Activated gamma-delta T cell treated with anti-CD3 and anti-CD28 coated beads, Interleukin-2, amount 50 U/mL, for 16 hours (primary cell): ENCODE results near the gene CRYBG2.
A peak's percentile ranks its signal among the peaks of the same experiment; 100 is the strongest.

ENCODE experiments used
- DNase-seq: peaks from one replicate; pipeline ENCODE4 v3.0.0-alpha.2; 2020; ENCODE audit warnings: low read depth

Gene CRYBG2

DNA sequence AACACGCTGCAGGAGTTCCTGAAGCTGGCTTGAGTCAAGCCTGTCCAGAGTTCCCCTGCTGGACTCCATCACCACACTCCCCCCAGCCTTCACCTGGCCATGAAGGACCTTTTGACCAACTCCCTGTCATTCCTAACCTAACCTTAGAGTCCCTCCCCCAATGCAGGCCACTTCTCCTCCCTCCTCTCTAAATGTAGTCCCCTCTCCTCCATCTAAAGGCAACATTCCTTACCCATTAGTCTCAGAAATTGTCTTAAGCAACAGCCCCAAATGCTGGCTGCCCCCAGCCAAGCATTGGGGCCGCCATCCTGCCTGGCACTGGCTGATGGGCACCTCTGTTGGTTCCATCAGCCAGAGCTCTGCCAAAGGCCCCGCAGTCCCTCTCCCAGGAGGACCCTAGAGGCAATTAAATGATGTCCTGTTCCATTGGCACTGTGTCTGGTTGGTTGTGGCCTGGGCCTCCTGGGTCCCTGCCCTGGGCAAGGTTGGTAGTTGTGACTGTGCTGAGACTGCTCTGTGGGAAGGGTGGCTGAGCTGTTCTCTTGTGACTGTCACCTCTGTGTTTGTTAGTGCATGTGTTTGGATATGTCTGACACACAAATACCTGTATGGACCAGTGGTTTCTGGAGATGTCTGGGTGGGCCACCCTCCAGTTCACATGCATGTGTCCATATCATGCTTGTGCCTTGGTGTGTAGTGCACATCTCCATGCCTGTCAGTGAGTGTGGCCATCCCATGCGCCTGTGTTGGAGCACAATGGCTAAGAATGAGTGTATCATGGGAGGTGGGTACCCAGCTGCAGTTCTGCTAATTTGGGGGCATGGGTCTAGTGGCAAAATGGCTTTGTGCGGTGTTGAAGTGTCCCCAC lies 72.6 kb downstream of the CRYBG2 start:
- DNase-seq: no peak

DNA sequence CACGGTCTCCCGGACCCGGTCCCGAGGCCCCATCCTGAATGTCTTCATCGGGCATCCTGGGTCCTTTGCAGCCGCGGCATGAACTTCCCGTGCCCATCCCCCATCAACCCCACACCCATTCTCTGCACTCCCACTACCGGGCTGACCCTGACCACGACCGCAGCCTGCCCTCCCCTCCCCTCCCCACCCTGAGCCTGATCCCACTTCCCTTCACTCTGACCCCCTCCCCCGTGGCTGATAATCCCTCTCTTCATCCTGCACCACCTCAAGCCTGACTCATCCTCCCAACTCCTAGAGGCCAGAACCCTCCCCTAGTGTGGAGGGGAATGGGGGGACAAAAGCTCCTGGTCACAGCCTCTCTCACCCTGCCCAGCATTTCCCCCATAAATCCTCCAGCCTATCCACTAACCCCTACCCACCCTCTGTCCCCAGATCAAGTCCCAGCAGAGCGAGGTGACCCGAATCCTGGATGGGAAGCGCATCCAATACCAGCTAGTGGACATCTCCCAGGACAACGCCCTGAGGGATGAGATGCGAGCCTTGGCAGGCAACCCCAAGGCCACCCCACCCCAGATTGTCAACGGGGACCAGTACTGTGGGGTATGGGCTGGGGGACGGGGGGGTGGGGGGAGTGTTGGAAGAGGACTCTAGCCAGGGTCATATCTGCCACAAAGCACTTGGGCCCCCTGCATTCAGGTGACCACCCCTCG lies 73.4 kb downstream of the CRYBG2 start:
- DNase-seq: no peak

DNA sequence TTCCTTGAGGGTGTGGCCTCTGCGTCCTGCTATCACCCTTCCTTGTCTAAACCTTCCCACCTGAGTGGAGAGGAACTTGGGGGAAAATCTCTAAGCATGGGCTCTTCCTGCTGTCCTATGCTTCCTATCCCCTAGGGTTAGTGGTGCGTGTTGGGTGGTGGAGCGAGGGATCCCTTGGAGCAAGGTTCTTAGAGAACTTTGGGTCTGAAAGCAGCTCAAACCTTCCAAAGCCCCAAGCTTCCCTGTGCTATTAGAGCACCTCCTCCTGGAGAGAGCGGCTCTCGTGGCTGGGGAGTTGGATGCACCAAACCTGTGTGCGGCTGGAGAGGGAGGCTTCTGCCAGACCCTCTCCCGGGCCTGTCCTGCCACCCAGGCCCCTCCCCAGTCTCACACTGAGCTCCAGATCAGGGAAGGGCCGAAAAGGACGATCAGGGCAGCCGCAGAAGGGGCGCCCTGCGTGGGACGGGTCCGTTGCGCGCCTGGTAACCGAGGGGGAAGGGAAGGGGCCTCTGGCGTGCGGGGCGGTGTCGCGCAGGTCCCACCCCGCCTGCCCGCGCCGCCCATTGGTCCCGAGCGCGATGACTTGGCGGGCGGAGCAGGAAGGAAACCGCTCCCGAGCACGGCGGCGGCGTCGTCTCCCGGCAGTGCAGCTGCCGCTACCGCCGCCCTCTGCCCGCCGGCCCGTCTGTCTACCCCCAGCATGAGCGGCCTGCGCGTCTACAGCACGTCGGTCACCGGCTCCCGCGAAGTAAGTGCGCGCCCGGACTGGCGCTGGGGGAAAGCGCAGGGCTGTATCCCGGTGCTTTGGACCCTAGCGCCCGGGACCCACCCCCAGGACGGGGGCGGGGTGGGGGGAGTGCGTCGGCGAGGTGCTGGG lies 74.2 kb downstream of the CRYBG2 start, which contains the start of gene SH3BGRL3:
TSS of gene SH3BGRL3 (plus strand) at position 631 of the 877 bp plus-strand sequence. CDS start at position 701, 70 bp downstream.
- peak; percentile 69 for DNase-seq

DNA sequence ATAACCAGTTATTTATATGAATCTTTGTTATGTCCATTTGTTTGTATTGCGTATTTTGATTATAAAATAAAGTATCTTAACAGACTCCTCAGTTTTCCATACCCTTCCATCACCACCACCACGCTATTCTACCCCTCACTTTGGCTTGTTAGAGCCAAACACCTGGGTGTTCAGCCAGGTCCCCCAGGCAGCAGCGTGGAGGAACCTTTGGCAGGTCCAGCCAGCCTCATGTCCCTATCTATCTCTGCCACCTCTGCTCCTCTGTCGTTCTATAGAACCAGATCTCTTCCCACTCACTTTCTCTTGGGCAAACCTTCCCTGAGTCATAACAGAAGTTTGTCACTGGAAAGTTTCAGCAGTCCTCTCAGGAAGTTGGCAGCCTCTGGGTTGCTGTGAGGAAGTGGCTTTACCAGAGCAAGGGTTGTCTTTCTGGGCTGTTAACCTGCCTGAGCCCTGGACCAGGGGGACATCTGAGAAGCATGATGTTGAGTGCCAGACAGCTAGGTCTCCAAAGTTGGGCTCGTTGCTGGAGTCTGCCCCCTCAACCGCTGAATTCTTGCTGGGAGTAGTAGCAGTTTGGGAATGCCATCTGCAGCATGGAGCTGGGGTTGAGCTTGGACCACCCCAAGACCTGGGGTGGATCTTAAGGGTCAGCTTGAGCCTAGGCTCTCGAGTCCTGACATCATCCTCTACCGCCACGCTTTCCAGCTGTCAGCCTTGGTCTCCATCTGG lies 75.0 kb downstream of the CRYBG2 start:
- no peak for DNase-seq

DNA sequence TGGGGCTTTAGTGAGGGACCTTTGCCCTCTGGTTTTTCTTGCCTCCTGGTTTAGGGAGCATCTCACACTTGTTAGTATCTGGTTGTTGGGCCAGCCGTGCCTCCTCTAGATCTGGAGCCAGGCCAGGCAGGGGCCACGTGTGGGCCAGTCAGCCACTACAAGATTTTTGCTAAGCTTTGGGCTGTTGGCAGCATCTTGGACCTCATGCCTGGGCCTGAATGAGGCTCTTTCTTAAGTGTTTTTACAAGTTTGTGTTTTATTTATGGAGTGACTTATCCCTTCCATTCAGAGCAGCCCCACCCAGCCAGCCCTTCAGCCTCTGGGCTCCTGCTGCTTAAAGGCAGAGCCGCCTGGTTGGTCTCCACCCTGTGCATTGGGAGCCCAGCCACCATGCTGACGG lies 75.6 kb downstream of the CRYBG2 start:
- no peak for DNase-seq

DNA sequence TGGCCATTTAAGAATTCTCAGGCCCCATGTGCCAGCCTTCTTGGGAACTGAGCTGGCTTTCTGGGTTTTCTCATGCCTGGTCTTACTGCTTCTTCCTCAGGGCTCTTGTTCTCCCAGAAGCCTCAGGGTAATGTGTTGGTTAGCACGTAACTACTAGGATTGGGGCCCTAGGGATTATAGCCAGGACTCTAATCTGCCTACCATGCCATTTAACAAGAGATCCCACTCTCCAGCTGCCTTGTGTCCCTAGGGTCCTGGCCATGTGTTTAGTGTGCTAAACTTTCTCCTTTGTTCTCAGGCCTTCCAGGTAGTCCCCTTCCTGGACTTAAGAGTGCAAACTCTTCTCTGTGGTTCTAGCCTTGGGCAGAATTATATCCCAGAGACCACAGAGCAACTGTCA lies 76.2 kb downstream of the CRYBG2 start:
- no peak for DNase-seq

DNA sequence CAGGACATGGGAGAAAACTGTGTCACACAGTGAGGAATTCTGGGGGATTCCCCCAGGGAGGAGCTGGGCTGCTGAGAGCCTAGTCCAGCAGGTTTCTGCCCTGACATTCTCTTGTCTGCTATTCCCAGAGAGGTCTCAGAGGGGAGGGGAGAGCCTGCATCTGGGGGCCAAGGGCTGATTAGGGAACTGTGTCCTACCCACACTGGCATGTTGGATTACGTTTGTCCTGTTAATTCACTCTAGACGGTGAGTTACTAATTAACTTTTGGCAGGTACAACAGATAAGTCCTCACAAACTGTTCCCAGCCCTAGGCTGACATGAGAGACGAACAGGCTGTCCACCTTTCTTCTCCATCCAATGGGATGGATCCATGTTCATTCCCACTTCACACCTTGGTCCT lies 76.7 kb downstream of the CRYBG2 start:
- no peak for DNase-seq

DNA sequence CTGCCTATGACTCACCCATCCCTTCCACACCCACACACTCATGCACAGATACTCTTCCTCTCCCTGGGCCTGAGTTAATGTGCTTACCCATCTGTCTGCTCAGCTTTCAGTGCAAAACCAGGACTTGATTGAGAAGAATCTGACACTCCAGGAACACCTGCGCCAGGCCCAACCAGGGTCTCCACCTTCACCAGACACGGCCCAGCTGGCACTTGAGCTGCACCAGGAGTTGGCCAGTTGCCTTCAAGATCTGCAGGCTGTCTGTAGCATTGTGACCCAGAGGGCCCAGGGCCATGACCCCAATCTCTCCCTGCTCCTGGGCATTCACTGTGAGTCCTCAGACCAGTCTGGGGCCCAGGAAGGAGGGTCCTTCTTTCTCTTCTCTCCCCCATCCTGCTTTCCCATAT lies 77.5 kb downstream of the CRYBG2 start:
- no peak for DNase-seq

DNA sequence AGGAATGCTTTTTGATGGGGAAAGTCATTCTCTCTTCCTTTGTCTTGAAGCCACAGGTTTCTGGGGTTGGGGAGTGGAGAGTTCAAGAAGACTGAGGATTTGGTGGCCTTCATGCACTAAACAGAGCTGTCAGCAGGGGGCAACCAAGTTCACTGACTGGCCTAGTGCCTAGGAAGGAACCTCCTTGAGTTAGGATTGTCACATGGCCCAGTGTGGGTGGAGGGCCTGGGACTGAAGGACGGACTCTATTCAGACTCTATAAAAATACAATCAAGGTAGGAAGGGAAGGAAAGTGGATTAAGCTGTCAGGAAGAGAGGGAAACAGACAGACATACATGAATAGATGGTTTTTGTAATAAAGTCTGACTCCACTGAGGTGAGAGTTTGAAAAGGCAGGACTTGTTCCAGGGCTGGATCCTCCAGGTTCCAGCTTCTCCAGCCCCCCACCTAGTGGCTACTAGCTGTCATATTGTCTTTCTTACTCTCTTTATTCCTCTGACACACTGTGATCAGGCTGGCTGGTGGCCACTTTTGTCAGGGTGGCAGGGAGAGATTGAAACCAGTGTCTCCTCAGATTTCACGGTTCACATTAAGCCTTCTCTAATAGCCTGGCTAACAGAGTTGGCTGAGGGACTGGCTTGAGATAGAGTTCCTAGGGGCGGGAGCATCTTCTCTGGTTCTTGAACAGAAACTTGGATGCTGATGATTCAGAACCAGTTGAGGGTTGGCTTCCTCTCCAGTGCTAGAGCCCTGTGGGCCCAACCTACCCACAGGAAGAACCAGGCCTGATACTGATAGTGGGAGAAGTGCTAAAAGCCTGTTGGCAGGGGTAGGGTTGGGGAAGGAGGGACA lies 78.1 kb downstream of the CRYBG2 start:
- peak; percentile 69 for DNase-seq

DNA sequence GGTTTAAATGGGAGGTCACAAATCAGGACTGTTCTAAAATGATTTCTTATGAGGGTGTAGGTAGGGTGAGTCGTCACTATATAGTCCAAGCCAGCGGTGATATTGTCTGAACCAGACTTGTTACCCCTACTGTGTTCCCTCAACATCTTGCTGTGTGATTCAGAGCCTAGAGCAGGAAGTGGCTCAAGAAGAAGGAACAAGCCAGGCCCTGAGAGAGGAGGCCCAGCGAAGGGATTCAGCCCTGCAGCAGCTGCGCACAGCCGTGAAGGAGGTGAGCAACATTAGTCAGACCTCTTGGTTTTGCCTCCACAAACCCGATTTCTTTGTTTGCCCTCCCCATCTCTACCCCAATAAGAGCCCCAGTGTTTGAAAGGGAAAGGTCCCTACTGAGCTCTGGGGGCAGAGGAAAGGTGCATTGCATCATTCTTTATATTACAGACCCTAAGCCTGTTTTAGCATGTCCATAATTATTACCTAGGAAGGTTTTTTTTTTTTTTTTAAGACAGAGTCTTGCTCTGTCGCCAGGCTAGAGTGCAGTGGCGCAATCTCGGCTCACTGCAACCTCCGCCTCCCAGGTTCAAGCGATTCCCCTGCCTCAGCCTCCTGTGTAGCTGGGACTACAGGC lies 79.0 kb downstream of the CRYBG2 start:
- DNase-seq: no peak
